ENCODE data around the gene PLCB1. TPM values are rescaled to one million over a fixed set of nuclear protein-coding genes. Genes with fewer than 3 reads are reported as not detected.

PLCB1 gene
- polyA plus RNA-seq, 4 donors, result 39.1 to 53.5 (median 46.3) TPM

DNA sequence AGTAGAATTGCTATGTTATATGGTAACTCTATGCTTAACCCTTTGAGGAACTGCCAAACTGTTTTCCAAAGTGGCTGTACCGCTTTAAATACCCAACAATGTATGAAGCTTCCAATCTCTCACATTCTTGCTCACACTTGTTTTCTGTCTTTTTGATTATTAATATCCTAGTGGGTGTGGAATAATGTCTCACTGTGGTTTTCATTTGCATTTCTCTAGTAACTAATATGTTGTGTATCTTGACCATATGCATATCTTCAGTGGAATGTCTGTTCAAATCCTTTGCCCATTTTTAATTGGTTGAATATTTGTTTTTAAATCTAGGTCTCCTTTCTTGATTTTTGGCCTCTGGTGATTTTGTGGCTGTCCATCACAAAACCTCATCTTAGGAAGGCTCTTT, 759.0 kb downstream of the PLCB1 start:
- no peak for DNase-seq (ENCODE audit: low read depth in 4 of 4, low spot score in 3 of 4)

DNA sequence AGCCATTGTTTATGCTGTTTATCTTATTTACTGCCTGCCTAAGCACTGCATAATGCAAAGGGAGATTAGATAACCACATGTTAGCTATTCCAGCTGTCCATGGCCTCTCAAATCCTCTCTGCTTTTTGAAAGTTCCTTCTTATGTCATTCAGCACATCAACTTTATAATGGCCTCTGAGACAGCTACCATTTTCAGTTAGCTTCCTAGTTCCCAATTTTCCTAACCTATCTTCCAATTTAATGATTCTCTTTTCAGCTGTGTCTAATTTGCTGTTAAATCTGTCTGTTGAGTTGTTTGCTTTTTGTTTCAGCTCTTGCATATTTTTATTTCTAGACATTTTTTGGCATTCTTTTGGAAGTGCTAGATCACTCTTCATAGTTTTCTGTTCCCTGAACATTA, 763.4 kb downstream of the PLCB1 start:
- no peak for DNase-seq (ENCODE audit: low read depth in 4 of 4, low spot score in 3 of 4)

DNA sequence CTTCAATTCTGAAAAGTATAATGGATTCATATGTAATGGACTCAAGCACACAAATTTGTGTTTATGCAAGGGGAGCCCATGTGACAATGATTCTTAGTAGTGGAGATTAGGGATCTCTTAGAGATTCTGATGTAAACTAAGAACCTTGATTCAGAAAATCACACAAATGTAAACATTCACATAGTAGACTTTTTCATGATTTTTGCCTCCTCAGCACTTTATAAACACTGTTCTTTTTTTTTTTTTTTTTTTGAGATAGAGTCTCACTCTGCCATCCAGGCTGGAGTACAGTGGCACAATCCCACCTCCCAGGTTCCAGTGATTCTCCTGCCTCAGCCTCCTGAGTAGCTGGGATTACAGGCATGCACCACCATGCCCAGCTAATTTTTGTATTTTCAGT, 766.8 kb downstream of the PLCB1 start:
- DNase-seq (ENCODE audit: low read depth in 4 of 4, low spot score in 3 of 4), result no peak

DNA sequence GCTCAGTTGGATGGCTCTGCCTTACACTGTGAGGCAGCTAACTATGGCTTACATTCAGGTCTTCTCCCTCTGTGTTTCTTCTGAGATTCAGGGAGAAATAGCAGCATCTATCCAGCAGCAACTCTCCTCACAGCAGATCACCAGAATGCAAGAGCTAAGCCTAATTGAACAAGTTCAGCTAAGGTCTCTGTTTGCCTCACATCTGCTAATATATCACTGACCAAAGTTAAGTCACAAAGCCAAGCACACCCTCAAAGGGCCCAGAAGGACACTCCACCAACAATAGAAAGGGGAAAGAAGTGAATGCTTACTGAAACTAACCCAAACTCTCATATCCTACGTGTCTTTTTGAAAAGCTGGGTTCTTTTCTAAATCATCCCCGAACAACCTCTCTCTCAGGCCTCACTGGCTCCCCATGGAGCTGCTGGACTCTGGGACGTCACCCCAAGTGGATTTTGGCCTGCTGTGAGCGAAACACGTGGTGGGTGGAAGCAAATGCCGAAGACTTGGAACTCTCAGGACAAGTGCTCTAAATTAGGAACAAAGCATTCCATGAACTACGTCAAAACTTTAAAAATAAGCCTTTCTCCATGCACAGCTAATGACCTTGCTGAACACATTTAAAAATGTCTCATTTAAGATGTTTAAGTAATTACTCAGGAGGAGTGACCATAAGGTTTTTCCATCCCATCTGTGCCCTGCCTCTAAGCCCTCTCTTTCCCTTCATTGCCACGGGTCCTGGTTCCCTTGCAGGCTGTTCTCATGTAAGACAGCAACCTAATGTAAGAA, 769.4 kb downstream of the PLCB1 start:
- no peak for DNase-seq (ENCODE audit: low read depth in 4 of 4, low spot score in 3 of 4)

DNA sequence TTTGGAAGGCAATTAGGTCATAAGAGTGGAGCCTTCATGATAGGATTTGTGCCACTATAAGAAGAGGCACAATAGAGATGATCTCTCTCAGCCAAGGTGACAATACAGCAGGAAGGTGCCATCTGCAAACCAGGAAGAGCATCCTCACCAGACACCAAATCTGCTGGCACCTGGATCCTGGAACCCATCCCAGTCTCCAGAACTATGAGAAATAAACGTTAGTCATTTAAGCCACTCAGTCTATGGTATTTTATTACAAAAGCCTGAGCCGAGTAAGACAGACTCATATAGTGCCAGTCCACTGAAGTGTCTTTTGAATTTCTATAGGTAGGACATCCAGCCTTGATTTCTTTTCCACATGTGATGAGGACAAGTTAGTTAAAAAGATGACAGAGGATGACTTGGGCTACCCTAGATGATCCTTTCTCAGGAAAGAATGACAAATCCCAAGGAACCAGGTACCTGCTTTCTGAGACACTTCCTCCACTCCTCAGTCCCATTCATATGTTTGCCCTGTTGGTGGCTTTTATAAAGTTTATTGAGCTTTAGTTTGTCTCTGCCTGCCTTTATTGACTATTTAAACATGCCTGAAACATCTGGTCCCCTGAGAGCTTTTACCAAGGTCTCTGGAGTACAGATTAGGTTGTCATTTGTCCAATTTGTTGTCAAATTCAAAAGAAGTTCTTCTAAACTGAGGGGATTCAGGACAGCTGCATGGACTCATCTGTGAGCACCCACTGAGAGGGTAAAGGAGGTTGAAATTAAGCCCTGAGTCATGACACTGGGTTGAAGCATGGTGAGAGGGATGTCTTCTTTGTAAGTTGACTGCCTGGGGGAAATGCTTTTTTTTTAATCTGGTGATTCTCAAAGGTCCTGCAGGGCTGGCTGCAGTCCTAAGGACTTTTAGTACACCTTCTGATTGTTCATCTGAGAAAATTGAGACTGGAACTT, 771.9 kb downstream of the PLCB1 start:
- DNase-seq (ENCODE audit: low read depth in 4 of 4, low spot score in 3 of 4), result no peak

DNA sequence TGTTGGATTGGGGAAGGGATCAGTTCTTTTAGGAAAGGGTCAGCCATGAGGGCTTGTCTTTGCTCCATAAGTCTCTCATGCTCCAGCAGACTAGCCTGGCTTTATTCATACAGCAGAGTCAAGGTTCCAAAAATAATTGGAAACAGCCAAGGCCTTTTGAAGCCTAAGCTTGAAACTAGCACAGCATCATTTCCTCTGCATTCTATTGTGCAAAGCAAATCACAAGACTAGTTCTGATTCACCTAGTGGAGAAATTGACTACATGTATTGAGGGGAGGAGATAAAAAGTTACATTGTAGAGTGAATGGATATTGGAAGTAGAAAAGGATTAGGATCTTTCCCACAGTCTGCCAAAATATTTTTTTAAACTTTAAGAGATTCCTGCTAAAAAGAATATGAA, 777.5 kb downstream of the PLCB1 start:
- no peak for DNase-seq (ENCODE audit: low read depth in 4 of 4, low spot score in 3 of 4)

DNA sequence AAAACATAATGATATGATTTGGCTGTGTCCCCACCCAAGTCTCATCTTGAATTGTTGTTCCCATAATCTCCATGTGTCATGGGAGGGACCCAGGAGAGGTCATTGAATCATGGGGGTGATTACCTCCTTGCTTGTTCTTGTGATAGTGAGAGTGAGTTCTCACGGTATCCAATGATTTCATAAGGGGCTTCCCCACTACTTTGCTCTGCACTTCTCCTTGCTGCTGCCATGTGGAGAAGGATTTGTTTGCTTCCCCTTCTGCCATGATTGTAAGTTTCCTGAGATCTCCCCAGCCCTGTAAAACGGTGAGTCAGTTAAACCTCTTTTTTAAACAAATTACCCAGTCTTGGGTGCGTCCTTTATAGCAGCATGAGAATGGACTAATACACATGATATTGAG, 780.0 kb downstream of the PLCB1 start:
- no peak for DNase-seq (ENCODE audit: low read depth in 4 of 4, low spot score in 3 of 4)

DNA sequence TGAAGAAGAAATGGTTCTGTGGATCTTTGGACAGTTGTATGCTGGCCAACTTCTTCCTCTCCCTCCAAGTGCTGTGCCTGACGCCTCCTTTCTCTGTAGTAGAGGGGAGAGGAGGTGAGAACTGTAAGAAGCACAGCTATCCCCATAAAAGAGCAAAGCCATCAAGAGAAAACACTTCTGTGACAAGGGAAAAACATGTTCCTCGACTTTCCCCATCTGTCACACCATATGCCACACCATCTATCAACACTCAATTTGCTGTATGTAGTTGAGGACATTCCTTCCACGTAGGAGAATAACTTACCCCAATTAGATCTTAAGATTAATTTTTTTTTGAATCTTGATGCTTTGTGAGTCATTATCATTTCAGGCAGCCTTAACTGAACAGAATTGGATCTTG, 780.7 kb downstream of the PLCB1 start:
- no peak for DNase-seq (ENCODE audit: low read depth in 4 of 4, low spot score in 3 of 4)

DNA sequence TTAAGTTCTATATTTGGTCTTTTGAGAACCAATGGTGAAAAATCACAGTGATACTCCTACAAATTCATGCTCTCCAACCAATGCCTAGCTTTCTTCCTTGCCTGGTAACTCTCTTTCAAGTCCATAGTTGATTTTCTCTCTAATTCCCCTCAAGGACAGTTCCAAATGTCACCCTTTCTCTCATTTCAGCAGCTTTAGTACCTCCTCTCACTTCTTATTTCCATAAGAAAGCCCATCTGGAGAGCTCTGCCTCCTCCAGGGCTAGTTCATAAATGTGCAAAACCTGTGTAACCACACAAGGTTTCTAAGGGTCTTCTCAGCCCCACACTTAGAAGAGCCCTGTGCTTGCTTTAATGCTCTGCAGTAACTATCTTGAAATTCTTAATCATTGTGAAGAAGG, 781.4 kb downstream of the PLCB1 start:
- no peak for DNase-seq (ENCODE audit: low read depth in 4 of 4, low spot score in 3 of 4)

DNA sequence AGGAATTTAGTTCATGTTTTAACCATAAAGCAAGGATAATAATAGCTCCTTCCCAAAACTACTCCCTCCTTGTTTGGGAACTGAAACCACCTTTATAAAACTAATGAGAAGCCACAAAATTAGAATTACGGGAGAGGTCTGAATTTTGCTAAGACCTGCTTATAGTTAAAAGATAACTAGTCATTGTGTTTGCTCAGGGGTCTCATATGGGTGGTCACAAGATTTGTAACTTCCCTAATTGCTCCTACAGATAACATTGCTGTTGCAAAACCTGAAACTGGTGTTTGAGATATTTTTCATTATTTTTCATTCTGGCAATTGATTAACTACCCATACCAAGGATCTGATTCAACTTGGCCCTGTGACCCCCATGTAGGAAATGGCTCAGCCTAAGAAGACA, 782.4 kb downstream of the PLCB1 start:
- no peak for DNase-seq (ENCODE audit: low read depth in 4 of 4, low spot score in 3 of 4)

DNA sequence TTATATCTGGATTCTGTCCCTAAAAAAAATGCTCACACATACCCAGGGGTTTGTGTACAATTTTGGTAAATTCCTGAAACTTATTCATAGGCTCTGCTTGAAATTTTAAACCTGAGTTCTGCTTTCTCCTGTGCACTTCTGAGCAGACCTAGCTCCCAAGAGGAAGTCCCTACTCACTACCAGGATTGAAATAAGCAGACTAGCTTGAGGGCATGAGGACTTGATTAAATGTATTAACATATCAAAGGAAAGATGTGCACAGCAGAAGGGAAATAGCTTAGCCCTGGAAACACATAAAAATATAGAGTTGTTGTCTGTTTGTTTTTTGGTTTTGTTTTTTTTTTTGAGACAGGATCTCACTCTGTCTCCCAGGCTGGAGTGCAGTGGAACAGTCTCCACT, 785.0 kb downstream of the PLCB1 start:
- DNase-seq (ENCODE audit: low read depth in 4 of 4, low spot score in 3 of 4), result no peak

DNA sequence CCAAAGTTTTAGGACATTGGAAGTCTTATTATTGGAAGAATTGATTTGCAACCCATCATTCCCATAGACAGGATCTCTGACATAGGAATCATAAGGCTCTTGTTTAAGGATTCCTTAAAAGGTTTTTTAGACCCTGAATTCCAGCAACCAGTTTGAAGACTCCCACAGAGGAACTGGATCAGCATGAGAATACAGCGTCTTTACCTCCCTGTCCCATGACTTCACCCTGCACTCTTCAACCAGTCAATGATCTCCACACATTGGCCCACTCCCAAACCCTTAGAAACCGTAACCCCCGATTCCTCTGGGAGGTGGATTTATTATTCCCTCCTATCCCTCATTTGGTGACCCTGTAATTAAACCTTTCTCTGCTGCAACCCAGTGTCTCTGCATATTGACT, 786.1 kb downstream of the PLCB1 start:
- no peak for DNase-seq (ENCODE audit: low read depth in 4 of 4, low spot score in 3 of 4)

DNA sequence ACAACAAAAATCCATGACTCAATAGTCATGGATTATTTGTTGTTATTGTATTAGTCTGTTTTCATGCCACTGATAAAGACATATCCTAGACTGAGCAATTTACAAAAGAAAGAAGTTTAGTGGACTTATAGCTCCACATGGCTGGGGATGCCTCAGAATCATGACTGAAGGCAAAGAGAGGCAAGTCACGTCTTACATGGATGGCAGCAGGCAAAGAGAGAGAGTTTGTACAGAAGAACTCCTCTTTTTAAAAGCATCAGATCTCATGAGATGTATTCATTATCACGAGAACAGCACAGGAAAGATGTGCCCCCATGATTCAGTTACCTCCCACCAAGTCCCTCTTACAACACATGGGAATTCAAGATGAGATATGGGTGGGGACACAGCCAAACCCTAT, 792.5 kb downstream of the PLCB1 start:
- no peak for DNase-seq (ENCODE audit: low read depth in 4 of 4, low spot score in 3 of 4)

DNA sequence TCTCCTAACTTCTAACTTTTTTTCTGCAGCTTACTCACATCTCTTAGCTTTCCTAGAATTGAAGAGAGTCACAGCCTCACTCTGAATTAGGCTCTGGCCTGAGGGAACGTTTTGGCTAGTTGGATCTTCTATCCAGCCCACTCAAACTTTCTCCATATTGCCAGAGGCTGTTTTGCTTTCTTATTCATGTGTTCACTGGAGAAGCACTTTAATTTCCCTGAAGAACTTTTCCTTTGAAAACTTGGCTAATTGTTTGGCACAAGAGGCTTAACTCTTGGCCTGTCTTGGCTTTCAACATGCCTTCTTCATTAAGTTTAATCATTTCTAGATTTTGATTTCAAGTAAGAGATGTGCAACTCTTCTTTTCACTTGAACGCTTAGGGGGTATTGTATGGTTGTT, 798.7 kb downstream of the PLCB1 start:
- DNase-seq (ENCODE audit: low read depth in 4 of 4, low spot score in 3 of 4), result no peak

DNA sequence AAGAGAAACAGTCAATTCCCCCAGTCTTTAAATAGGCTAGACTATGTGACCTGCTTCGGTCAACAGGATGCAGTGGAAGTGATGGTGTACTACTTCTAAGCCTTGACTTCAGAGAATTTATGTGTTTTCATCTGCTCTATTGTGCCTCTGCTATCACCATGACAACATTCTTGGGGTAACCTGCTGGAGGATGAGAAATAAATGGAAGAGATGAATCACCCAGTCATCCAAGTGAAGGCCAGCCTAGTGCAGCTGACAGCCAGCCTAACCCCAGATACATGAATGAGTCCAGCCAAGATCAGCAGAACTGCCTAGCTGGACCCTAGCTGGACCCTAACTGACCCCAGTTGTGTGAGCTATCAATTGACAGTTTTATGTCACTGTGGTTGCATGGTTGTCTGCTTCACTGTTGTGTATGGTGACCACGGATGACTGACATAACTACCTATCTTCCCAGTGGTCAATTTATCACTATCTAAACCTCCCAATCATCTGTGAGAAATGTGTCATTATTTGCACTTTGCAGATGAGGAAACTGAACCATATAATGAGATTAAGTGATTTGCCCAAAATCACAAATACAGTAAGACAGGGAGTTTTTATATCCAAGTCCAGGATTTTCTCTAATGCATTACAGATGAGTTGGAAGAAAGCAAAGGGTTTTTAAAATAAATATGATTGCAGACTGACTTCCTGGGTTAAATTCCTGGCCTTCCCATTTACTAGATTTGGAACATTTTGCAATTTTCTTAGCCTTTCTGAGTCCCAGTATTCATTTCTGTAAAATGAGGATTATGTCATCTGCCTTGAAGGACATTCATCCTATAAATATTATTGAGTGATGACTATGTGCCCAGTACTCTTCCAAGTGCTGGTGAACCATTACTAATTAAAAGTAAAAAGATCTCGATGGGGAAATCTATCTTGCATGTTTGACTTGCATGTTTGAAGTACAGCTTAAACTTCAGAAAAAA, 800.4 kb downstream of the PLCB1 start:
- no peak for DNase-seq (ENCODE audit: low read depth in 4 of 4, low spot score in 3 of 4)

DNA sequence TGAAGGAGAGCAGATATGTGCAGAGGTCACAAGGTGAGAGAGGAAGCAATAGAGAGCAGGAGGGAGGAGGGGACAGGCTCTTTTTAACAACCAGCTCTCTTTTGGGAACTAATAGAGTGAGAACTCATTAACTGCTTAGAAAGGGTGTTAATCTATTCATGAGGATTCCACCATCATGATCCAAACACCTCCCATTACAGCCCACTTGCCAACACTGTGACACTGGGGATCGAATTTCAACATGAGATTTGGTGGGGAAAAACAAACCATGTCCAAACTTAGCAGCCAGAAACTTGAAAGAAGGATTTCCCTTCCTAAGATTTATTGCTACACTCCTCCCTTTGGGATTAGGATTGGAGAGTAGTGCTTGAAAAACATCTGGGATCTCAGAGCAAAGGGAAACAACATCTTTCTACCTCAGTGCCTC, 801.3 kb downstream of the PLCB1 start:
- peak in 1 of 4 donors; percentile 25 for DNase-seq (ENCODE audit: low read depth in 4 of 4, low spot score in 3 of 4)

DNA sequence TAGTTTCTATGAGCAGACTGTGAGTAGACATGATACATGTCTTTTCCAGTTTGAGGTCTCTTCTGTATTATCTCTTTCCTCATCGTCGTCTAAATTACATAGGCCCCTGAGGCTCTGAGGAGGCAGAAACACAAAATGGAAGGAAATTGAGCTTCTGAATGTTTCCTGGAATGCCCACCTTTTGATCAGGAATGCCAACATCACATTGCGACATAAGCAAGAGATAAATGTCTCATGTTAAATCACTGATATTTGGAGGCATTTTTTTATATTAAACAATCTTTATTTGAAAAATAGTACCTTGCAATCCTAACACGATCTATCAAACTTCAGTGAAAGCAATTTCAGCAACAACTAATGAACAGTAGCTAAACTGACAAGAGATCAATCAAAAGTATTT, 802.3 kb downstream of the PLCB1 start:
- no peak for DNase-seq (ENCODE audit: low read depth in 4 of 4, low spot score in 3 of 4)
